Fibroblast of skin of abdomen (primary cell): Measurements from ENCODE around the gene NOTCH2.
A peak's percentile ranks its signal among the peaks of the same experiment; 100 is the strongest.
"Not testable (repeated sequence)": the region's sequence is repeated elsewhere in the genome, so short reads cannot be mapped to it uniquely, and the experiment has no call there.

Experiments
- DNase-seq: peaks from one replicate; pipeline ENCODE4 v3.0.0-alpha.2; 2013

NOTCH2 gene

GRCh38 chr1:120048208-120048607, 21.3 kb downstream of the NOTCH2 start:
- DNase-seq: peak; percentile 44

DNA sequence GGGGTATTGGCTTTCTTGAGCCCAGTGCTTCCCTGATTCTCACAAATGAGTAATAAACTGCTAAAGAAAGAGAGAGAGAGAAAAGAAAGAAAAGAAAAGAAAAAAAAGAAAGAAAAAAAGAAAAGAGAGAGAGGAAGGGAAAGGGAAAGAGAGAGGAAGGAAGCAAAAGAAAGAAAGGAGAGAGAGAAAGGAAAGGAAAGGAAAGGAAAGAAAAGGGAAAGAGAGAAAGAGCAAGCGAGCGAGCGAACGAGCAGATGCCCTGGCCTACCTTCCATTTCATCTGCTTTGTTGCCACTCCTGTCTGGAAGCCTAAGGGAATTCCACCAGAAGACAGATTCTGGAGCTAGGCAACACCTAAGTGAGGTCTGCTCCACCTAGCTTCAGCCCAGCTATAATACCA, 27.7 kb downstream of the NOTCH2 start:
- not testable (repeated sequence) for DNase-seq

- DNase-seq: not testable (repeated sequence)
Measured at GRCh38 chr1:120032253-120032652, 37.2 kb downstream of the NOTCH2 start.

DNA sequence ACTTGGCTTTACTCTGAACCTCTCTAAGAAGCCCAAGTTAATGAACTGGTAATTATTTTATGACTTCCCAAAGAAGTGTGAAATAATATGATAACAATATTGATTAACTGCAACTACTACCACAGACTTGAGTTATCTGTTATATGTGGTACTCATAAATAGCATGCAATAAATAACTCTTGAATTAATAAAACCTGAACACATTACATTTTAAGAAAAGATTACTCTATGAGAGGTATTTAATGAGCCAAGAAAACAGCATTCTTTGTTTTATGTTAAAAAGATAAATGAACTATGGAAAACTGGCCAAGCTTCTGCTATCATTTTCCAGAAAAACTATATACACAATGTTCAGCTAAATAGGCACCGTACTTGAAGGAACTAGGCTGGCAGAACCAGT, 45.7 kb downstream of the NOTCH2 start:
- not testable (repeated sequence) for DNase-seq

DNA sequence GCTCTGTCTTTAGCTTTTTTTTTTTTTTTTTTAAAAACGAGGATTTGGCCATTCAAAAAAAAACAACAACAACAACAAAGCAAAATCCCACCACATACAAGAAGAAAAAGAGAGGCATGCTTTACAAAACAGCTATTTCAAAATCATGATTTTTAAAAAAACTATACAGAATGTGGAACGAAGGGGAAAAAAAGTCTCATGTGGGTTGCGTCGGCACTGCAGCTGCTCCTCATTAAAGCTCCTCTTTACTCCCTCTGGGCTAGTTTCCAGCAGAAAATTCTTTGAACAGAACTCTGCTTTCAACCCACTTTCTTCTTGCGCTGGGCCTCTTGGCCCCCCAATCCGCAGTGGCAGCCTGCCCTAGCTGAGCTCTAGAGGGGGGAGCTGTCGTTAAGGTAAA, 54.5 kb downstream of the NOTCH2 start:
- DNase-seq: not testable (repeated sequence)

DNA sequence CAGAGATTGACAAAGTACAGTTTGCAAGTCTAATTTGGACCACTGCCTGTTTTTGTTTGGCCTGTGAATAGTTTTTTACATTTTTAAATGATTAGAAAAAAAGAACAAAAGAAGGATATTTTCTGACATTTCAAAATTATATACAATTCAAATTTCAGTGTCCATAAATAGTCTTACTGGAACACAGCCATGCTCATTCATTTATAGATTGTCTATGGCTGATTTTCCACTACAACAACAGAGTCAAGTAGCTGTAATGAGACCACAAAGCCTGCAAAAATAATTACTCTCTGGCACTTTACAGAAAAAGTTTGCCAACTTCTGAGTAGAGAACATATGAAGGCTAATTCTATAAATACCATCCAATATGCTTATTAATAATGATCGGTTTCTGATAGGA, 61.1 kb downstream of the NOTCH2 start:
- not testable (repeated sequence) for DNase-seq

DNA sequence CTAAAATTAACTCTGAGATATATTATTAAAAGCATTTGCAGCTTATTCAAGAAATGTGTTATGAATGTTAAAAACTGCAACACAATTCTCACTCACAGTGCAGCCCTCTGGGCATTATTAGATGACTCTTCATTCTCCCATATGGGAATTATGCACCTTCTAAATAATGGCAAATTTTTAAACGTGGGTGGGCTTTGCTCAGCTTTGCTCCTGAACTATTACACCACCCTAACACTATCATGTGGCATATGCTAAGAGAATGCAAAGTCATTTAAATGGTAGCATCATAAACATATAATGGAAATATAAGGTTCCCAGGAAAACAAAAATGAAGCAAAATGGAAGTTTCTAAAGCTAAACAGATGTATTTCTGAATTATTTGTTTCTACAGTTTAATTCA, 61.6 kb downstream of the NOTCH2 start:
- not testable (repeated sequence) for DNase-seq

DNA sequence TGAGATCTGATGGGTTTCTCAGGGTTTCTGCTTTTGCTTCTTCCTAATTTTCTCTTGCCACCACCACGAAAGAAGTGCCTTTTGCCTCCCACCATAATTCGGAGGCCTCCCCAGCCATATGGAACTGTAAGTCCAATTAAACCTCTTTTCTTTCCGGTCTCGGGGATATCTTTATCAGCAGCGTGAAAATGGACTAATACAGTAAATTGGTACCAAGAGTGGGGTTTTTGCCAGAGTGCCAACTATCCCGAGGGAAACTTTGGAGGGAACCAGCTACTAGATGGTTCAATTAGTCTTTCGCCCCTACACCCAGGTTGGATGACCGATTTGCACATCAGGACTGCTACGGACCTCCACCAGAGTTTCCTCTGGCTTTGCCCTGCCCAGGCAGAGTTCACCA, 68.4 kb downstream of the NOTCH2 start:
- not testable (repeated sequence) for DNase-seq

- DNase-seq: not testable (repeated sequence)
Measured at GRCh38 chr1:119996731-119997312, 72.6 kb downstream of the NOTCH2 start.

GRCh38 chr1:119995975-119996374, 73.5 kb downstream of the NOTCH2 start:
- not testable (repeated sequence) for DNase-seq

- DNase-seq: peak; percentile 28
Measured at GRCh38 chr1:119988306-119989062, 81.0 kb downstream of the NOTCH2 start.

DNA sequence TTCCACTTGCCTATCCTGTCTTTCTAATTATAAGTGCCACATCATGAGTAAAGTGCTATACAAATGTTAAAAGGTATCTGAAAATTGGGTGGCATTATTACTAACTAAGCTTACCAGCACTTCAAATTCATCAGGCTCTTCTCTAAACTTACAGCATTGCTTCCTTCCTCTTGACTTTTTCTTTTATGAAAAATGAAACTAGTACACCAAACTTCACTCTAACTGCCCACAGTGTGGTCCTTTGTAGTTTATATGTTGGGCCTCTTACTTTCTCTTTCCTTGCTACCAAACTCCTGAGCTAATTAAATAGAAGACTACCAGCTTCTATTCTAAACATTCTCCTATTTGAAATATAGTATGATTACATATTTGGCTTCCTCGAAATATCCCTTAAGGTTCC, 81.8 kb downstream of the NOTCH2 start:
- DNase-seq: no peak

GRCh38 chr1:119987112-119987511, 82.3 kb downstream of the NOTCH2 start:
- peak; percentile 96 for DNase-seq

- peak; percentile 33 for DNase-seq
Measured at GRCh38 chr1:119986007-119986497, 83.4 kb downstream of the NOTCH2 start.

DNA sequence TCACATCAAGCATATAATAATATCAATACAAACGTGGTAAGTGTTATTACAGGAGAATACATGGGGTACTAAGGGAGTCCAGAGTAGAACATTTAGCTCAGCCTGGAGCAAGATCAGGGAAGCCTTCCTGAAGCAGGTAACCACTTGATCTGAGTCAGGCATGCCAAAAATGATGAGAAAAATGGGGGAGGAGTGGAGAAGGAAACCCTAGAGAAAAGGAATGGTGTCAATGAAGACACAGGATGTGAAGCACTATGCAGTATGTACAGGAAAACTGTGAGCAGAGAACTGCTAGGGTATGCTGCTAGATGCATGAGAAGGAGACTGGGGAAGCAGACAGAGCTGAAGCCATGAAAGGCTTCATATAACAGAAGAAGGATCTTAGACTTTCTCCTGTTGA, 84.7 kb downstream of the NOTCH2 start:
- peak; percentile 21 for DNase-seq

GRCh38 chr1:119981986-119982815, 87.3 kb downstream of the NOTCH2 start:
- peak; percentile 83 for DNase-seq

GRCh38 chr1:119981496-119981895, 88.0 kb downstream of the NOTCH2 start:
- DNase-seq: no peak

DNA sequence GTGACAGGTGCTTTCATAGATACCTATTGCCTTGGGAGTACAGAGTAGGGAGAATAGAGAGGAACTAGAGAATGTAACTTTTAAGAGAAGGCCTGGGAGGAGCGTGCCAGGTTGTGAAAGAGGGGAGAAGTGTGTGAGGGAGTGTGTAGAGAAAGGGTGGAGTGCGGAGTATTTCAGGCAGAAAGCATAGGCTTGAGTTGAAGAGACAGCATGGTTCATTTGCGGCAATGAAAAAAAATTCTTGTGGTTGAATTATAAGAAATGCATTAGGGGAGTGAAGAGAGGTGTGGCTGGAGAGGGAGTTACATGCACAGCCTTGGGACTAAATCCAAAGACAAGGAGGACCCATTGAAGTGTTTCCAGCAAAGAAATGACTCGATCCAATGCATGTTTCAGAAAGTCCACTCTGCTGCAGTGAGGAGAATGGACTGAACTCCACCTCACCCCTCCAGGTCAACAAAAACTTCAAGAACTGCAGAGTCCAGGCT, 91.4 kb downstream of the NOTCH2 start:
- peak; percentile 48 for DNase-seq

GRCh38 chr1:119977113-119977736, 92.2 kb downstream of the NOTCH2 start:
- DNase-seq: not testable (repeated sequence)

DNA sequence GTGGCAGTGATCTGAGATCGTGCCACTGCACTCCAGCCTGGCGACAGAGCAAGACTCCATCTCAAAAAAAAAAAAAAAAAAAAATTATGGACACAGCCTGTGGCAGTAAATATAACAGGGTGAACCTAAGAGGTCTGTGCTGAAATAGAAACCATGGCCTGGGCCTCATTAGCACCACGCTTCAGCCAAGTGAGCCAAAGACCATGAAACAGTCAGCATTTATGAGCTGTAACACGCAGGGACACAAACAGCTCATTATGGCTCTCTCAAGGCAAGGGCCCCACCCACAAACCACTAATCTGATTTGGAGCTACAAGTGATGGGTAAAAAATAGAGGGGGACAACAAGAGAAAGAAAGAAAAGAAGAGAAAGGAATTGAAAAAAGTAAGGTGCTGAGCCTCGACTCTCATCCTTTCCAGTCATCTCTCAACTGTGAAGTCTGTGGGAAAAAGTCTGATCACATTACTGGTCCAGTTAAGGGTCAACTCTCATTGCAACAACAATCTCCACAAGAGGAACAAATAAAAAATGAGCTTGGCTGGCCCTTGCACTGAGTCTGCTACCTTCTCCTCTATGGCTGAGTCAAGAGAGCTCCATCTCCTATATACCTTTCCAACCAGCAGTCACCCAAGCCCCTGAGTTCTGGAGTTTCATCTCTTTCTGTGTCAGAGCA, 93.7 kb downstream of the NOTCH2 start:
- DNase-seq: not testable (repeated sequence)

- DNase-seq: no peak
Measured at GRCh38 chr1:119975006-119975405, 94.5 kb downstream of the NOTCH2 start.

GRCh38 chr1:119974013-119974412, 95.4 kb downstream of the NOTCH2 start:
- no peak for DNase-seq
